Subcutaneous adipose tissue (tissue), 4 donors: ENCODE data around the gene SMPDL3B. TPM values are rescaled to one million over a fixed set of nuclear protein-coding genes. Genes with fewer than 3 reads are reported as not detected.

ENCODE experiments used
- CTCF ChIP-seq: fragments of 450-650 bp; IDR thresholded peaks from one replicate; pipeline ENCODE4 v1.5.1; 2016; ENCODE audit warnings: low read depth, mild to moderate bottlenecking, control low read depth, antibody characterized with exemption, moderate library complexity
- total RNA-seq, 4 donors: library from RNA; depleted of rRNA; stranded (reverse); fragments of >200 nt; gene quantifications; one replicate each; pipeline ENCODE4 v1.1.0, GENCODE V29; 2016

Gene SMPDL3B
- total RNA-seq, 4 donors from 2014 or later, result 0.66 to 1.1 TPM; not detected in 2

DNA sequence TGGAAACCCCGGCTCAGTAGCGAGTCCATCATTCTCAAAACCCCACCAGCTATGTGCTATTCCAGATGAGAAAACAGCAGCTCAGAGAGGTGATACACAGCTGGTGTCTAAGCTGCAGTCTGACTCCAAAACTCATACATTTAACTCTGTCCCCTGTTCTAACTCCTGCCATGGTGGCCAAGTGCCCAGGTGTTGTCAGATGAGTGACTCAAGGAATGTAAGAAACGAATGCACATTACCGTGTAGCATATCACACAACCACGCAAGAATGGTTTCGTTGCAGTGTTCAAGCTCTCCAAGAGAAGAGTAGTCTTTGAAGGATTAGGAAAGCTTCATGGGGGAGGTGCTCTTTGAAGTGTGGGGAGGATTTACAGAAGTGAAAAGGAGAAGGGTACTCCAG is 20.3 kb downstream of the SMPDL3B start:
- no peak for TF ChIP-seq CTCF

DNA sequence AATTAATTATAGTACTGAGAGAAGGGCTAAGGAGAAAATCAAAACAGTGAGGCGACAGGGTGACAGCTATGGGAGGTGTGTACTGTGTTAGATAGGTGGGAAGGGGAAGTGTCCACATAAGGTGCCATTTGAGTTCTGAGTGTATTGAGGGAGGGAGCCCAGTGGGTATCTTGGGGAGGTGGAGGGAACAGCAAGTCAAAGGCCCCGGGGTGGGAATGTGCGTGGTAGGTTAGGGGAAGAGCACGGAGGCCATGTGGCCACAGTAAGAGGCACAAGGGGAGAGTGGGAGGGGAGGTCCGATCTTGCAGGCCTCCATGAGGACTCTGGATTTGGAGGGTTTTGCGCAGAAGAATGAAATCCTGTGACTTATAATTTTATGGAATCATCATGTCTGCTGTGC is 22.0 kb downstream of the SMPDL3B start:
- TF ChIP-seq CTCF, result no peak

DNA sequence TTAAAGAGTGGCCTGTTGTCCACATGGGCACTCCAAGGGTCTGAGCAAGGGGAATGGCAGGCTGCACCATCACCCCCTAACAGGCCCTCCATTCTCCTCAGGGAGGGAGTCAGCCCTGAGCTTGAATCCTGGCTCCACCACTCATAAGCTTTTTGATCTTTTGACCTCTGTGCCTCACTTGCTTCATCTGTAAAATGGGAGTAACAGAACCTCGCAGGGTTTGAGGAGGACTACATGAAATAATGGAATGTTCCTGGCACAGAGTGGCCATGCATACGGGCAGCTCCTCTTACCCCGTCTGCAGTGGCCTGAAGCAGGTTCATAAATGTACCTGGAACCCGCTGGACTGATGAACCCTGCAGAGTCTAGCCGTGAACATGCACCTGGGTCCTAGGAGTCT is 22.9 kb downstream of the SMPDL3B start:
- no peak for TF ChIP-seq CTCF

DNA sequence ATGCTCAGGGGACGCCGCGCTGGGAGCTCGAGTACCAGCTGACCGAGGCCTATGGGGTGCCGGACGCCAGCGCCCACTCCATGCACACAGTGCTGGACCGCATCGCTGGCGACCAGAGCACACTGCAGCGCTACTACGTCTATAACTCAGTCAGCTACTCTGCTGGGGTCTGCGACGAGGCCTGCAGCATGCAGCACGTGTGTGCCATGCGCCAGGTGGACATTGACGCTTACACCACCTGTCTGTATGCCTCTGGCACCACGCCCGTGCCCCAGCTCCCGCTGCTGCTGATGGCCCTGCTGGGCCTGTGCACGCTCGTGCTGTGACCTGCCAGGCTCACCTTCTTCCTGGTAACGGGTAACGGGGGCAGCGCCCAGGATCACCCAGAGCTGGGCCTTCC is 23.7 kb downstream of the SMPDL3B start:
- TF ChIP-seq CTCF, result no peak

GRCh38 chr1:27959792-27960603 is 25.2 kb downstream of the SMPDL3B start, which contains the start of gene XKR8:
Gene XKR8 (plus strand): TSS chr1:27959973. CDS start chr1:27960070, 97 bp downstream.
- TF ChIP-seq CTCF, result no peak

- no peak for TF ChIP-seq CTCF
Measured at GRCh38 chr1:27960762-27961645, 26.2 kb downstream of the SMPDL3B start.

DNA sequence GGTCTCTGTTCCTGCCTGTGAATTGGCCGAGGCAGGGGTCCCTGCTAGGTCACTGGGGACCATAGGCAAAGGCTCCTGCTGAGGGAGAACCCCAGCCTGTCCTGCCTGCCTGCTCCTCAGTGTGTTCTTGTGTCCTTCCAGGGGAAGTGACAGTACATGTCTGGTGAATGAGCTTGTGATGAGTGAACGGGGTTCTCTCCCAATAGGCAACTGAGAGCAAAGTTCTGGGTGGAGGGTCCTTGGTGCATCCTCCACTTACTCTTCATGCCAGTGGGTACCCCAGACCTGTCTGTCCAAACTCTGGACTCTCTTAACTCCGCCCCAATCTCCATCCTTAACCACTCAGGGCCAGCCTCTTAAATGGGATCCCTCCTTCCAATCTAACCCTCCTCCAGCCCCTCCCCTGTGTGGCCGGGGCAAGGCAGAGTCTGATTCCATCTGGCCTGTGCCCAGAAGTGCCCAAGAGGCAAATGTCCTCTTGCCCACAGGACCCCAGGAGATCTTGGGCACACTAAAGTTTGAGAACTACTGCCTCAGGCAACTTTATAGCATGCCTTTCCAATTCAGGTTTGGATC is 26.9 kb downstream of the SMPDL3B start:
- TF ChIP-seq CTCF, result no peak
